K562 (cell line): ENCODE results near the gene CCDC9B. TPM values are rescaled to one million over a fixed set of nuclear protein-coding genes. Genes with fewer than 3 reads are reported as not detected.

ENCODE experiments used
- CXXC5 ChIP-seq: fragments of 250-450 bp; sonication (Bioruptor Pico); IDR thresholded peaks from 2 replicates; pipeline ENCODE4 v1.8.0; 2022; ENCODE audit warnings: inconsistent platforms, mild to moderate bottlenecking, moderate library complexity
- KDM5B ChIP-seq: fragments of 200-600 bp; sonication (generic); IDR thresholded peaks from 2 replicates; pipeline ENCODE4 v1.6.1; 2012; ENCODE audit warnings: low read depth, mild to moderate bottlenecking, moderate library complexity, low read length, control low read depth, inconsistent platforms; ENCODE audit not compliant: insufficient replicate concordance
- NFATC3 ChIP-seq: fragments of 450-650 bp; IDR thresholded peaks from 2 replicates; pipeline ENCODE4 v1.6.1; 2017; ENCODE audit warnings: mild to moderate bottlenecking
- SOX6 ChIP-seq: fragments of 450-650 bp; IDR thresholded peaks from 2 replicates; pipeline ENCODE4 v1.6.1; 2014; ENCODE audit warnings: mild to moderate bottlenecking
- ZBTB33 ChIP-seq: sonication (generic); formaldehyde crosslinking; IDR thresholded peaks from 2 replicates; pipeline ENCODE4 v1.8.1; 2023; ENCODE audit warnings: mild to moderate bottlenecking, missing genetic modification reagents
- ZBTB5 ChIP-seq: fragments of 450-650 bp; IDR thresholded peaks from 2 replicates; pipeline ENCODE4 v1.6.1; 2017; ENCODE audit warnings: antibody characterized with exemption
- ZBTB7A ChIP-seq: IDR thresholded peaks from 2 replicates; pipeline ENCODE4 v1.6.1; 2011; ENCODE audit warnings: low read depth, mild to moderate bottlenecking, low read length, moderate library complexity, borderline replicate concordance; ENCODE audit not compliant: control insufficient read depth
- ZNF431 ChIP-seq: sonication (generic); formaldehyde crosslinking; IDR thresholded peaks from 2 replicates; pipeline ENCODE4 v1.8.0; 2022; ENCODE audit warnings: mild to moderate bottlenecking, missing genetic modification reagents
- polyA plus RNA-seq, 8 experiments: library from polyadenylated mRNA; depleted of rRNA in 4 of 8; stranded (reverse) in 5 of 8; unstranded in 3 of 8; fragments of >200 nt; fragmentation: Nextera tagmentation in 2 of 8; fragmentation: Illumina TruSeq in 1 of 8; extraction: Ambion mirVana in 2 of 8; extraction: Trizol in 1 of 8; gene quantifications; 2 replicates each; pipeline versions ENCODE4 v1.2.1 to v1.2.3, GENCODE V29; 2011 to 2014; ENCODE audit warnings: inconsistent platforms in 1 of 8, missing spikeins in 1 of 8
- total RNA-seq, 7 experiments: library from RNA; depleted of rRNA in 6 of 7; stranded (reverse); fragments of >200 nt in 6 of 7; fragmentation: Illumina TruSeq in 2 of 7; extraction: Trizol in 2 of 7; gene quantifications; 2 replicates each; pipeline versions ENCODE4 v1.2.1 to v1.2.3, GENCODE V29; 2011 to 2021; ENCODE audit warnings: low replicate concordance in 1 of 7
- TF ChIP-seq, protein P1 (sequence below): fragments of 250-450 bp; sonication (Bioruptor Pico); IDR thresholded peaks from 2 replicates; pipeline ENCODE4 v1.8.0; 2022; ENCODE audit warnings: inconsistent platforms
- TF ChIP-seq, protein P2 (sequence below), 2 experiments: fragments of 450-650 bp in 1 of 2; sonication (generic) in 1 of 2; formaldehyde crosslinking in 1 of 2; IDR thresholded peaks; 2 replicates each; pipeline versions ENCODE4 v1.7.1 to v1.9.0; 2016 to 2022; ENCODE audit warnings: inconsistent platforms in 1 of 2, mild to moderate bottlenecking in 1 of 2, missing genetic modification reagents in 1 of 2

The CCDC9B gene
- total and polyA plus RNA-seq, 9 of the 15 experiments (the other 6 are each of a cell fraction or from before 2014, with no cell fraction given), result 0.01 to 0.47 (median 0.15) TPM; not detected in 1

DNA sequence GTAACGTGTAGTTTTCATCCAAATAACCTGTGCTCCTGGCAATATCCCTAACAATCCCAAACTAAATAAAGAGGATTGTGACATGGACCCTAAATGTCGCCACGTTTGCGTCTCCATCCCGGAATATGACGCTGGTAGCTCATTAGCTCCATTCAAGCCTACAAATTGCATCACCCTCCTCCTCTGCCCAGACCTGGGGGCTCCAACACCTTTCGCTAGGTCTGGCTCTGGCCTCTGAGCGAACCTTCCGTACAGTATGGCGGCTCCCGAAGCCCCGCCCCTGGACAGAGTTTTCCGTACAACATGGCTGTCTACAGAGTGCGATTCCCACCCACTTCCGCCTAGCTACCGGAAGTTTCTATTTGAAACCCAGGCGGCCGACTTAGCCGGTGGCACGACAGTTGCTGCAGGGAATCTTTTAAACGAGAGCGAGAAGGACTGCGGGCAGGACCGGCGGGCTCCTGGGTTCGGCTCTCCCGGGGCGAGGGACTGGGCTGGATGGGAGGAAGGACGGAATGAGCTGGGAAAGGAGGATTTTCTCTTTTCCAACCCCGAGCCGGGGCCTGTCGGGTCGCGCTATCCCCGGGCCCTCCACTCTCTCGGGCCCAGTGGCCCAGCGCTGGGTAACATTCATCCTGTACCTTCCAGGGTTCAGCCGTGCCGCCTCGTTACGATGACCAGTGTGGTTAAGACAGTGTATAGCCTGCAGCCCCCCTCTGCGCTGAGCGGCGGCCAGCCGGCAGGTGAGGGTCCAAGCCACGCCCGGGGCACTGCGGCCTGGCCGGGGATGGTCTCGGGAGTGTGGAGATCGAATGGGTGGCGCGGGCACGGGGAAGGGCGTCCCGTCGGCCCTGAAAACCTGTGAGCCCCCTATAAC lies 42.1 kb upstream of the CCDC9B start, which contains the start of gene KNSTRN (continued):
- TF ChIP-seq NFATC3 (no peak), KDM5B (peak; percentile 33), ZBTB7A (peak; percentile 46; the same call in 1 of the 2 replicates), SOX6 (no peak), ZNF431 (CRISPR knock-in tag) (0 out of 2 replicates have a peak, but pooled peaks have one; percentile 54), ZBTB5 (no peak), ZBTB33 (CRISPR knock-in tag) (no peak), CXXC5 (CRISPR knock-in tag) (peak; percentile 62)
- TF ChIP-seq, protein P1, sequence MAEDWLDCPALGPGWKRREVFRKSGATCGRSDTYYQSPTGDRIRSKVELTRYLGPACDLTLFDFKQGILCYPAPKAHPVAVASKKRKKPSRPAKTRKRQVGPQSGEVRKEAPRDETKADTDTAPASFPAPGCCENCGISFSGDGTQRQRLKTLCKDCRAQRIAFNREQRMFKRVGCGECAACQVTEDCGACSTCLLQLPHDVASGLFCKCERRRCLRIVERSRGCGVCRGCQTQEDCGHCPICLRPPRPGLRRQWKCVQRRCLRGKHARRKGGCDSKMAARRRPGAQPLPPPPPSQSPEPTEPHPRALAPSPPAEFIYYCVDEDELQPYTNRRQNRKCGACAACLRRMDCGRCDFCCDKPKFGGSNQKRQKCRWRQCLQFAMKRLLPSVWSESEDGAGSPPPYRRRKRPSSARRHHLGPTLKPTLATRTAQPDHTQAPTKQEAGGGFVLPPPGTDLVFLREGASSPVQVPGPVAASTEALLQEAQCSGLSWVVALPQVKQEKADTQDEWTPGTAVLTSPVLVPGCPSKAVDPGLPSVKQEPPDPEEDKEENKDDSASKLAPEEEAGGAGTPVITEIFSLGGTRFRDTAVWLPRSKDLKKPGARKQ (CRISPR knock-in tag), result no peak
- TF ChIP-seq, protein P2, sequence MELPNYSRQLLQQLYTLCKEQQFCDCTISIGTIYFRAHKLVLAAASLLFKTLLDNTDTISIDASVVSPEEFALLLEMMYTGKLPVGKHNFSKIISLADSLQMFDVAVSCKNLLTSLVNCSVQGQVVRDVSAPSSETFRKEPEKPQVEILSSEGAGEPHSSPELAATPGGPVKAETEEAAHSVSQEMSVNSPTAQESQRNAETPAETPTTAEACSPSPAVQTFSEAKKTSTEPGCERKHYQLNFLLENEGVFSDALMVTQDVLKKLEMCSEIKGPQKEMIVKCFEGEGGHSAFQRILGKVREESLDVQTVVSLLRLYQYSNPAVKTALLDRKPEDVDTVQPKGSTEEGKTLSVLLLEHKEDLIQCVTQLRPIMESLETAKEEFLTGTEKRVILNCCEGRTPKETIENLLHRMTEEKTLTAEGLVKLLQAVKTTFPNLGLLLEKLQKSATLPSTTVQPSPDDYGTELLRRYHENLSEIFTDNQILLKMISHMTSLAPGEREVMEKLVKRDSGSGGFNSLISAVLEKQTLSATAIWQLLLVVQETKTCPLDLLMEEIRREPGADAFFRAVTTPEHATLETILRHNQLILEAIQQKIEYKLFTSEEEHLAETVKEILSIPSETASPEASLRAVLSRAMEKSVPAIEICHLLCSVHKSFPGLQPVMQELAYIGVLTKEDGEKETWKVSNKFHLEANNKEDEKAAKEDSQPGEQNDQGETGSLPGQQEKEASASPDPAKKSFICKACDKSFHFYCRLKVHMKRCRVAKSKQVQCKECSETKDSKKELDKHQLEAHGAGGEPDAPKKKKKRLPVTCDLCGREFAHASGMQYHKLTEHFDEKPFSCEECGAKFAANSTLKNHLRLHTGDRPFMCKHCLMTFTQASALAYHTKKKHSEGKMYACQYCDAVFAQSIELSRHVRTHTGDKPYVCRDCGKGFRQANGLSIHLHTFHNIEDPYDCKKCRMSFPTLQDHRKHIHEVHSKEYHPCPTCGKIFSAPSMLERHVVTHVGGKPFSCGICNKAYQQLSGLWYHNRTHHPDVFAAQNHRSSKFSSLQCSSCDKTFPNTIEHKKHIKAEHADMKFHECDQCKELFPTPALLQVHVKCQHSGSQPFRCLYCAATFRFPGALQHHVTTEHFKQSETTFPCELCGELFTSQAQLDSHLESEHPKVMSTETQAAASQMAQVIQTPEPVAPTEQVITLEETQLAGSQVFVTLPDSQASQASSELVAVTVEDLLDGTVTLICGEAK (IDR thresholded peaks at IDR 0.05), result peak; percentile 99
- TF ChIP-seq, protein P2 (CRISPR knock-in tag; IDR thresholded peaks at IDR 0.05), result no peak
